Testis (tissue), 3 donors: ENCODE data around the gene ZNF740. TPM values are rescaled to one million over a fixed set of nuclear protein-coding genes. Genes with fewer than 3 reads are reported as not detected.
A peak's percentile ranks its signal among the peaks of the same experiment; 100 is the strongest.

Experiments used
- DNase-seq: peaks from one replicate; pipeline ENCODE4 v3.0.0-alpha.2; 2019
- H3K27ac ChIP-seq, 2 donors: fragments of 200-600 bp; sonication (generic); one replicate each; pipeline ENCODE4 v1.5.1; 2019
- H3K27me3 ChIP-seq: fragments of 200-600 bp; sonication (generic); one replicate; pipeline ENCODE4 v1.5.1; 2019
- H3K36me3 ChIP-seq: fragments of 200-600 bp; sonication (generic); one replicate; pipeline ENCODE4 v1.5.1; 2017; ENCODE audit warnings: low read depth; ENCODE audit errors: missing control alignments
- H3K4me1 ChIP-seq: fragments of 200-600 bp; sonication (generic); one replicate; pipeline ENCODE4 v1.5.1; 2019
- H3K4me3 ChIP-seq, 2 donors: fragments of 200-600 bp; sonication (generic); one replicate each; pipeline ENCODE4 v1.5.1; 2017 to 2019
- H3K9me3 ChIP-seq: fragments of 200-600 bp; sonication (generic); one replicate; pipeline ENCODE4 v1.5.1; 2017
- POLR2A ChIP-seq: fragments of 450-650 bp; IDR thresholded peaks from one replicate; pipeline ENCODE4 v1.6.1; 2017; ENCODE audit warnings: antibody characterized with exemption, mild to moderate bottlenecking, moderate library complexity
- WGBS, 2 donors: methylation state at CpG; one replicate each; pipeline ENCODE4 v1.1.5; 2018; 5-methylcytosine and 5-hydroxymethylcytosine counted together
- intact Hi-C: fragments of 100-400 bp; cut with DNase I; formaldehyde crosslinking; loops from one replicate; pipeline ENCODE4 v1.15.1; 2023; ENCODE audit warnings: low total_unique reads
- polyA plus RNA-seq: library from polyadenylated mRNA; stranded (reverse); fragments of 350-450 nt; fragmentation: Illumina TruSeq; extraction: RNeasy Lipid Tissue Mini Kit (QIAGEN cat#74804); gene quantifications from one replicate; pipeline ENCODE4 v1.2.3, GENCODE V29; 2014; ENCODE audit warnings: low read depth, low replicate concordance; ENCODE audit not compliant: insufficient read depth
- total RNA-seq, 2 donors: library from RNA; depleted of rRNA; stranded (reverse); fragments of >200 nt; gene quantifications; one replicate each; pipeline ENCODE4 v1.2.3, GENCODE V29; 2016
- TF ChIP-seq, protein P1 (sequence below), 3 experiments: fragments of 450-650 bp in 2 of 3; fragments of 200-600 bp in 1 of 3; sonication (generic) in 1 of 3; IDR thresholded peaks; one replicate each; pipeline ENCODE4 v1.5.1; 2016 to 2019; ENCODE audit warnings: antibody characterized with exemption in 3 of 3, mild to moderate bottlenecking in 2 of 3, moderate library complexity in 1 of 3

The ZNF740 gene
- total and polyA plus RNA-seq, 3 donors from 2014 or later: 15.6 to 27.2 (median 19.8) TPM

DNA sequence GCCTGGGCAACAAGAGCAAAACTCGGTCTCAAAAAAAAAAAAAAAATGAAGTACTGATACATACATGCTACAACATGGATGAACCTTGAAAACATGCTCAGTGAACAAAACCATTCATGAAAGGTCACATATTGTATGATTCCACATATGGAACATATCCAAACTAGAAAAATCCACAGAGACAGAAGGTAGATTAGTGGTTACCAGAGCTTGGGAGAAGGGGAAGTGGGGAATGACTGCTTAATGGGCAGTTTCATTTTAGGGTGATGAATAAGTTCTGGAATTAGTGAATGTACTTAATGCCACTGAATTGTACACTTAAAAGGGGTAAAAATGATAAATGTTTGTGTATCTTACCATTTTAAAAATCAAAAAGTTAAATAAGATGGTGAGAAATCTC, 23.8 kb downstream of the ZNF740 start:
- no peak for TF ChIP-seq POLR2A
- TF ChIP-seq, protein P1, sequence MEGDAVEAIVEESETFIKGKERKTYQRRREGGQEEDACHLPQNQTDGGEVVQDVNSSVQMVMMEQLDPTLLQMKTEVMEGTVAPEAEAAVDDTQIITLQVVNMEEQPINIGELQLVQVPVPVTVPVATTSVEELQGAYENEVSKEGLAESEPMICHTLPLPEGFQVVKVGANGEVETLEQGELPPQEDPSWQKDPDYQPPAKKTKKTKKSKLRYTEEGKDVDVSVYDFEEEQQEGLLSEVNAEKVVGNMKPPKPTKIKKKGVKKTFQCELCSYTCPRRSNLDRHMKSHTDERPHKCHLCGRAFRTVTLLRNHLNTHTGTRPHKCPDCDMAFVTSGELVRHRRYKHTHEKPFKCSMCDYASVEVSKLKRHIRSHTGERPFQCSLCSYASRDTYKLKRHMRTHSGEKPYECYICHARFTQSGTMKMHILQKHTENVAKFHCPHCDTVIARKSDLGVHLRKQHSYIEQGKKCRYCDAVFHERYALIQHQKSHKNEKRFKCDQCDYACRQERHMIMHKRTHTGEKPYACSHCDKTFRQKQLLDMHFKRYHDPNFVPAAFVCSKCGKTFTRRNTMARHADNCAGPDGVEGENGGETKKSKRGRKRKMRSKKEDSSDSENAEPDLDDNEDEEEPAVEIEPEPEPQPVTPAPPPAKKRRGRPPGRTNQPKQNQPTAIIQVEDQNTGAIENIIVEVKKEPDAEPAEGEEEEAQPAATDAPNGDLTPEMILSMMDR (IDR thresholded peaks at IDR 0.05): no peak
- H3K4me3 ChIP-seq: no peak overlapping the region
- no peak for DNase-seq
- H3K27me3 ChIP-seq: no peaks in the 10 kb centered on the region
- intact Hi-C loops: no loop called here
- no peaks in the 10 kb centered on the region for H3K9me3 ChIP-seq
- no peaks in the 10 kb centered on the region for H3K36me3 ChIP-seq
- 94 to 97% methylated on average over 1 of the region's 1 CpG for WGBS, 2 donors
- peaks cover 4% of the 10 kb centered on the region for H3K4me1 ChIP-seq
- no peak overlapping the region for H3K27ac ChIP-seq

DNA sequence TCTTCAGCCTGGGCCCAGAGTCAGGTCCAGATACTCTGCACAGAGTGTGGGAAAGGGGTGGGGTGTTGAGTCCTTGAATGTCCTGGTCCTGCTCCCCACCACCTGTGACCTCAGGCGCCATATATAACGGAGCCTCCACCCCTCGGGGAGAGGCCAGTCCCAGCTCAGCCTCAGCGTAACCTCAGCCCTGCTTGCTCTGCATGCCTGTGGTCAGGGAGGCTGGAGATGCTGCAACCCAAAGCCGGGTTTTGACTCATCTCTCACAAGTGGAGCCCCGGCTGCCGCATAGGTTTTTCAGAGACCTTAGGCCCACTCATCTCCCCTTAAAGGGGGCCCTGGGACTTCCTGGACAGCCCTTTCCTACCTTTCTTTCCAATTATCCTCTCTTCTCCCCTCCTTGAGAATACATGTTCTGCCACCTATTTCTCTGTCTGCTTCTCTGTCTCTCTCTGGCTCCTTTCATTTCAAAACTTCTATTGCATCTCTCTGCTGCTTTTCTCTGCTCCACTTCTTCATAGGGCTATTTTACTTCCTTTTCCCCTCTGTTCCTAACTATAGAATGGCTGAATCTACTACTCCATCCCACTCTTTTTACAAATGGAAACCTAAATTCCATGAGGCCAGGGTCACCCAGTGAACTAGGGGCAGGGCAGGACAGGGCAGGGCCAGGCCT, 25.4 kb downstream of the ZNF740 start:
- 78 to 82% methylated on average over 4 to 7 of the region's 7 CpGs for WGBS, 2 donors
- H3K4me3 ChIP-seq: no peak overlapping the region
- peaks cover 4% of the 10 kb centered on the region for H3K4me1 ChIP-seq
- no peaks in the 10 kb centered on the region for H3K36me3 ChIP-seq
- no peaks in the 10 kb centered on the region for H3K27me3 ChIP-seq
- no peak for DNase-seq
- no peaks in the 10 kb centered on the region for H3K9me3 ChIP-seq
- intact Hi-C loops: no loop called here
- TF ChIP-seq POLR2A: no peak
- TF ChIP-seq, protein P1 (IDR thresholded peaks at IDR 0.05): no peak
- H3K27ac ChIP-seq: no peak overlapping the region

DNA sequence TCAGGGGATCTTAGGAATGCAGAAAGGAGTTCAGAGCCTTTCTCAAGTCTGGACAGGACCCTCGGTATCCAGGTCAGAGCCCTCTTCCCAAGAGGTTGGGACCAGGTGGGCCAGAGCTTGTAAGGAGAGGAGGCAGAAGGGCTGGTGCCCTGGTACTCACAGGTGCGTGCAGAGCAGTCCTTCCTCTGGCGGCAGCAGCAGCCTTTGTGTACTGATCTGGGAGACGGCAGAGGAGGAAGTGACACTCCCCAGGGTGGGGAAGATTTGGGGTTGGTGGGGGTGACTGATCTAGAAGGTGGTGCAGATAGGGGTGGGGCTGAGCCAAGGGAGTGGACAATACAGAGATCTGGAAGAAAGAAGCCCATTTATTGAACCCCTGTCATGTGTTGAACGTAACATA, 26.5 kb downstream of the ZNF740 start, which contains the start of gene ITGB7:
Gene ITGB7, minus strand, starts transcription at position 210 of the 400 bp plus-strand sequence. CDS start 6,808 bp downstream, outside the sequence.
- DNase-seq: no peak
- H3K27me3 ChIP-seq: no peaks in the 10 kb centered on the region
- H3K36me3 ChIP-seq: no peaks in the 10 kb centered on the region
- H3K4me3 ChIP-seq: no peak within 1 kb of the TSS
- 73 to 75% methylated on average over 5 of the region's 5 CpGs for WGBS, 2 donors
- TF ChIP-seq, protein P1 (IDR thresholded peaks at IDR 0.05): no peak
- no peak for TF ChIP-seq POLR2A
- H3K9me3 ChIP-seq: no peaks in the 10 kb centered on the region
- peaks cover 4% of the 10 kb centered on the region for H3K4me1 ChIP-seq
- intact Hi-C loops: no loop called here
- no peak within 1 kb of the TSS for H3K27ac ChIP-seq

DNA sequence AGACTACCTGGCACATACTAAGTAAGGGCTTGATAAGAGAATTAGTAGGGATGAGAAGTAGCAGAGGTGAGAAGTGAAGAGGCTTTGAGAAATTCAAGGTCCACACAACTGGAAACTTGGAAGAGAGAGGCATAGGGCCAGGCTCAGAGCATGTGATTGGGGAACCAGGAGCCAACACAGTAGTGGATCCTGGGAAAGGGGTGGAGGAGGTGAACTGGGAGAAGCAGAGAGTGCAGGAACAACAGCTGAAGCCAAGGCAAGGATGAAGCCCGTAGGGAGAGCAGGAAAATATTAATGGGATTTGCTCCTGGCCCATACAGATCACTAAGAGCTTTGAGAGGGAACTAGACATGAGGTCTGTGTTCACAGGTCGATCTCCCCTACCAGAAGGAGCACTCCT, 27.9 kb downstream of the ZNF740 start:
- Histone ChIP-seq H3K27me3 (no peaks in the 10 kb centered on the region), H3K9me3 (no peaks in the 10 kb centered on the region), H3K4me3 (no peak overlapping the region), H3K4me1 (peaks cover 4% of the 10 kb centered on the region), H3K36me3 (no peaks in the 10 kb centered on the region), H3K27ac (no peak overlapping the region)
- TF ChIP-seq, protein P1 (IDR thresholded peaks at IDR 0.05): no peak
- no peak for TF ChIP-seq POLR2A
- DNase-seq: peak; percentile 68
- intact Hi-C loops: no loop called here
- WGBS, 2 donors: 57 to 64% methylated on average over 2 of the region's 2 CpGs
